Liver (tissue), 3 donors: Measurements from ENCODE around the gene PARD3.
A peak's percentile ranks its signal among the peaks of the same experiment; 100 is the strongest.

ENCODE experiments used
- ATF3 ChIP-seq: IDR thresholded peaks from 2 replicates; pipeline ENCODE4 v1.6.1; 2016; ENCODE audit warnings: antibody characterized with exemption
- CTCF ChIP-seq: fragments of 150-350 bp; IDR thresholded peaks from 2 replicates; pipeline ENCODE4 v1.5.1; 2017; ENCODE audit warnings: improper control_type of control experiment, low read depth, low read length; ENCODE audit not compliant: missing input control
- FOXA1 ChIP-seq: IDR thresholded peaks from 2 replicates; pipeline ENCODE4 v1.6.1; 2016; ENCODE audit warnings: antibody characterized with exemption
- GABPA ChIP-seq, 2 donors: IDR thresholded peaks in 1 of 2; conservative IDR thresholded peaks in 1 of 2; 2 replicates each; pipeline ENCODE4 v1.6.1; 2016; ENCODE audit warnings: antibody characterized with exemption in 2 of 2, mild to moderate bottlenecking in 1 of 2, moderate library complexity in 1 of 2
- HNF4G ChIP-seq: IDR thresholded peaks from 2 replicates; pipeline ENCODE4 v1.6.1; 2016; ENCODE audit warnings: antibody characterized with exemption
- JUND ChIP-seq, 2 donors: IDR thresholded peaks; 2 replicates each; pipeline ENCODE4 v1.6.1; 2016; ENCODE audit warnings: antibody characterized with exemption in 2 of 2
- MAX ChIP-seq: IDR thresholded peaks from 2 replicates; pipeline ENCODE4 v1.6.1; 2016; ENCODE audit warnings: antibody characterized with exemption
- NR2F2 ChIP-seq: IDR thresholded peaks from 2 replicates; pipeline ENCODE4 v1.6.1; 2016; ENCODE audit warnings: antibody characterized with exemption
- RAD21 ChIP-seq, 2 donors: IDR thresholded peaks; 2 replicates each; pipeline ENCODE4 v1.6.1; 2016; ENCODE audit warnings: antibody characterized with exemption in 2 of 2, mild to moderate bottlenecking in 2 of 2
- REST ChIP-seq: IDR thresholded peaks from 2 replicates; pipeline ENCODE4 v1.6.1; 2016; ENCODE audit warnings: antibody characterized with exemption, mild to moderate bottlenecking
- SP1 ChIP-seq: IDR thresholded peaks from 2 replicates; pipeline ENCODE4 v1.6.1; 2018; ENCODE audit warnings: antibody characterized with exemption, mild to moderate bottlenecking
- TAF1 ChIP-seq: conservative IDR thresholded peaks from 2 replicates; pipeline ENCODE4 v1.6.1; 2016; ENCODE audit warnings: antibody characterized with exemption, mild to moderate bottlenecking
- donor health status: healthy.
- donor health status: healthy.

GRCh38 chr10:34102237-34102673 lies 712.8 kb downstream of the PARD3 start:
- TF ChIP-seq CTCF, result no peak
- no peak for TF ChIP-seq JUND (IDR thresholded peaks at IDR 0.05)
- TF ChIP-seq MAX, result no peak
- no peak for TF ChIP-seq TAF1
- TF ChIP-seq GABPA (IDR thresholded peaks at IDR 0.05 in 1 of 2, conservative IDR thresholded peaks at IDR 0.05 in 1 of 2), result no peak
- no peak for TF ChIP-seq ATF3
- TF ChIP-seq FOXA1, result no peak
- TF ChIP-seq NR2F2, result peak; percentile 64
- no peak for TF ChIP-seq SP1
- TF ChIP-seq HNF4G, result no peak
- no peak for TF ChIP-seq REST
- TF ChIP-seq RAD21 (IDR thresholded peaks at IDR 0.05), result peak; percentile 17 to 38
